Karpas-422 (cell line): ENCODE data around the gene CTRB1. TPM values are rescaled to one million over a fixed set of nuclear protein-coding genes. Genes with fewer than 3 reads are reported as not detected.
A peak's percentile ranks its signal among the peaks of the same experiment; 100 is the strongest.
"Not testable (repeated sequence)": the region's sequence is repeated elsewhere in the genome, so short reads cannot be mapped to it uniquely, and the experiment has no call there.

Experiments used
- DNase-seq: peaks from one replicate; pipeline ENCODE4 v3.0.0-alpha.2; 2015
- H2AFZ ChIP-seq: fragments of 200-600 bp; sonication (generic); 2 replicates; pipeline ENCODE4 v1.6.1; 2014; ENCODE audit warnings: antibody characterized with exemption, low read length, mixed read lengths
- H3K27ac ChIP-seq: fragments of 200-600 bp; sonication (generic); 2 replicates; pipeline ENCODE4 v1.5.1; 2014; ENCODE audit warnings: mild to moderate bottlenecking, low read length, moderate library complexity
- H3K27me3 ChIP-seq: fragments of 200-600 bp; sonication (generic); 2 replicates; pipeline ENCODE4 v1.6.1; 2014; ENCODE audit warnings: low read length, mixed read lengths
- H3K36me3 ChIP-seq: fragments of 200-600 bp; sonication (generic); 2 replicates; pipeline ENCODE4 v1.6.1; 2014; ENCODE audit warnings: low read length, mixed read lengths; ENCODE audit not compliant: insufficient read depth
- H3K4me1 ChIP-seq: fragments of 200-600 bp; sonication (generic); 2 replicates; pipeline ENCODE4 v1.6.1; 2014; ENCODE audit warnings: mild to moderate bottlenecking, low read length, mixed read lengths
- H3K4me2 ChIP-seq: fragments of 200-600 bp; sonication (generic); 2 replicates; pipeline ENCODE4 v1.6.1; 2014; ENCODE audit warnings: low read length, low read depth, mild to moderate bottlenecking; ENCODE audit not compliant: poor library complexity, severe bottlenecking
- H3K4me3 ChIP-seq: fragments of 200-600 bp; sonication (generic); 2 replicates; pipeline ENCODE4 v1.5.1; 2014; ENCODE audit warnings: mild to moderate bottlenecking, antibody characterized with exemption, low read length, mixed read lengths
- H3K79me2 ChIP-seq: fragments of 200-600 bp; sonication (generic); 2 replicates; pipeline ENCODE4 v1.6.1; 2014; ENCODE audit warnings: mild to moderate bottlenecking, low read length, mixed read lengths
- H3K9ac ChIP-seq: fragments of 200-600 bp; sonication (generic); 2 replicates; pipeline ENCODE4 v1.6.0; 2014; ENCODE audit warnings: low read length
- H3K9me2 ChIP-seq: fragments of 200-600 bp; sonication (generic), shearing (Covaris generic); replicated peaks from 2 replicates; pipeline ENCODE4 v1.6.0; 2014; ENCODE audit warnings: mild to moderate bottlenecking, low read length, moderate library complexity; ENCODE audit not compliant: insufficient read depth
- H3K9me3 ChIP-seq: fragments of 300-700, 200-600 bp; sonication (generic); 2 replicates; pipeline ENCODE4 v1.6.1; 2014; ENCODE audit warnings: low read length, mixed read lengths
- H4K20me1 ChIP-seq: fragments of 200-600 bp; sonication (generic); 2 replicates; pipeline ENCODE4 v1.6.1; 2014; ENCODE audit warnings: mild to moderate bottlenecking, antibody characterized with exemption, low read length, low read depth; ENCODE audit not compliant: insufficient read depth
- total RNA-seq: library from RNA; depleted of rRNA; stranded (reverse); fragments of >200 nt; shearing (Covaris generic); gene quantifications from 2 replicates; pipeline ENCODE4 v1.2.3, GENCODE V29; 2014; ENCODE audit warnings: low replicate concordance

Gene CTRB1
- total RNA-seq, 1 experiment from 2014 or later = not detected

- Histone ChIP-seq H3K4me2 (peak overlapping the region; percentile 23), H3K4me3 (no peak overlapping the region), H3K27ac (peak overlapping the region; percentile 46; the same call in 1 of the 2 replicates), H3K9me3 (no peaks in the 10 kb centered on the region), H3K9me2 (no peaks in the 10 kb centered on the region), H3K36me3 (no peaks in the 10 kb centered on the region), H3K79me2 (peaks cover 3% of the 10 kb centered on the region; the same call in 1 of the 2 replicates), H3K9ac (peak overlapping the region; percentile 48), H3K27me3 (no peaks in the 10 kb centered on the region), H2AFZ (no peak overlapping the region), H4K20me1 (no peaks in the 10 kb centered on the region), H3K4me1 (peaks cover 27% of the 10 kb centered on the region)
- DNase-seq = peak; percentile 75
Observed at GRCh38 chr16:75238853-75239541, 20.2 kb downstream of the CTRB1 start.

- no peaks in the 10 kb centered on the region for H3K9me3 ChIP-seq
- H3K4me2 ChIP-seq = peak overlapping the region; percentile 23
- no peak for DNase-seq
- H3K9me2 ChIP-seq = no peaks in the 10 kb centered on the region
- H3K27ac ChIP-seq = peak overlapping the region; percentile 46; the same call in 1 of the 2 replicates
- H2AFZ ChIP-seq = no peak overlapping the region
- H3K4me3 ChIP-seq = no peak overlapping the region
- H3K27me3 ChIP-seq = no peaks in the 10 kb centered on the region
- no peaks in the 10 kb centered on the region for H3K36me3 ChIP-seq
- no peaks in the 10 kb centered on the region for H4K20me1 ChIP-seq
- peaks cover 9% of the 10 kb centered on the region for H3K79me2 ChIP-seq
- peaks cover 29% of the 10 kb centered on the region for H3K4me1 ChIP-seq
- H3K9ac ChIP-seq = no peak overlapping the region
Observed at GRCh38 chr16:75239542-75240122, 20.8 kb downstream of the CTRB1 start.

- not testable (repeated sequence) for H3K9me2 ChIP-seq, H2AFZ ChIP-seq, DNase-seq, H3K36me3 ChIP-seq, H3K27ac ChIP-seq, H3K27me3 ChIP-seq, H3K9ac ChIP-seq, H3K9me3 ChIP-seq, H3K4me2 ChIP-seq, H3K4me3 ChIP-seq, H4K20me1 ChIP-seq
- peaks cover 19% of the 10 kb centered on the region for H3K79me2 ChIP-seq
- H3K4me1 ChIP-seq = peaks cover 39% of the 10 kb centered on the region
Observed at GRCh38 chr16:75240633-75241032, 21.8 kb downstream of the CTRB1 start.

- Histone ChIP-seq H3K9me3 (no peaks in the 10 kb centered on the region), H2AFZ (no peak overlapping the region), H3K4me1 (peaks cover 45% of the 10 kb centered on the region), H3K27ac (no peak overlapping the region), H3K9ac (no peak overlapping the region), H3K79me2 (peaks cover 24% of the 10 kb centered on the region), H3K4me3 (no peak overlapping the region), H3K9me2 (no peaks in the 10 kb centered on the region), H3K36me3 (no peaks in the 10 kb centered on the region), H3K4me2 (no peak overlapping the region), H3K27me3 (no peaks in the 10 kb centered on the region), H4K20me1 (no peaks in the 10 kb centered on the region)
- DNase-seq = no peak
Observed at GRCh38 chr16:75241412-75241811, 22.6 kb downstream of the CTRB1 start.

- no peak overlapping the region for H3K4me2 ChIP-seq
- no peak overlapping the region for H3K9ac ChIP-seq
- DNase-seq = no peak
- H3K4me1 ChIP-seq = peaks cover 45% of the 10 kb centered on the region
- H3K9me3 ChIP-seq = no peaks in the 10 kb centered on the region
- no peaks in the 10 kb centered on the region for H3K27me3 ChIP-seq
- peaks cover 30% of the 10 kb centered on the region for H3K79me2 ChIP-seq
- no peak overlapping the region for H3K4me3 ChIP-seq
- H2AFZ ChIP-seq = no peak overlapping the region
- H3K27ac ChIP-seq = no peak overlapping the region
- H3K36me3 ChIP-seq = no peaks in the 10 kb centered on the region
- H3K9me2 ChIP-seq = no peaks in the 10 kb centered on the region
- no peaks in the 10 kb centered on the region for H4K20me1 ChIP-seq
Observed at GRCh38 chr16:75241955-75242354, 23.2 kb downstream of the CTRB1 start.

- H3K27me3 ChIP-seq, H3K9me3 ChIP-seq, H3K4me3 ChIP-seq, H2AFZ ChIP-seq, H3K9me2 ChIP-seq, H3K27ac ChIP-seq, H4K20me1 ChIP-seq, H3K9ac ChIP-seq, H3K4me2 ChIP-seq, H3K36me3 ChIP-seq, DNase-seq: not testable (repeated sequence)
- H3K79me2 ChIP-seq = peaks cover 36% of the 10 kb centered on the region
- peaks cover 45% of the 10 kb centered on the region for H3K4me1 ChIP-seq
Observed at GRCh38 chr16:75242436-75243078, 23.8 kb downstream of the CTRB1 start.

- Histone ChIP-seq H3K36me3 (no peaks in the 10 kb centered on the region), H3K4me3 (no peak overlapping the region), H3K9ac (no peak overlapping the region), H3K4me1 (peaks cover 39% of the 10 kb centered on the region), H3K9me3 (no peaks in the 10 kb centered on the region), H4K20me1 (no peaks in the 10 kb centered on the region), H3K79me2 (peaks cover 48% of the 10 kb centered on the region), H2AFZ (no peak overlapping the region), H3K9me2 (no peaks in the 10 kb centered on the region), H3K27me3 (no peaks in the 10 kb centered on the region), H3K4me2 (no peak overlapping the region), H3K27ac (no peak overlapping the region)
- no peak for DNase-seq
Observed at GRCh38 chr16:75243667-75244224, 25.0 kb downstream of the CTRB1 start.

GRCh38 chr16:75244225-75244809 lies 25.5 kb downstream of the CTRB1 start:
- H3K79me2 ChIP-seq = peaks cover 54% of the 10 kb centered on the region
- H3K4me1 ChIP-seq = peaks cover 33% of the 10 kb centered on the region
- peak overlapping the region; percentile 15 for H3K4me2 ChIP-seq
- H3K9me3 ChIP-seq = no peaks in the 10 kb centered on the region
- no peak overlapping the region for H2AFZ ChIP-seq
- H3K9me2 ChIP-seq = no peaks in the 10 kb centered on the region
- peaks cover 5% of the 10 kb centered on the region; the same call in 1 of the 2 replicates for H4K20me1 ChIP-seq
- DNase-seq = no peak
- no peak overlapping the region for H3K4me3 ChIP-seq
- H3K9ac ChIP-seq = peak overlapping the region; percentile 14; the same call in 1 of the 2 replicates
- H3K36me3 ChIP-seq = no peaks in the 10 kb centered on the region
- H3K27ac ChIP-seq = peak overlapping the region; percentile 29; the same call in 1 of the 2 replicates
- H3K27me3 ChIP-seq = no peaks in the 10 kb centered on the region
